WTC11 (cell line): ENCODE data around the gene KCNQ2. TPM values are rescaled to one million over a fixed set of nuclear protein-coding genes. Genes with fewer than 3 reads are reported as not detected.
A peak's percentile ranks its signal among the peaks of the same experiment; 100 is the strongest.

Source experiments
- ATAC-seq: fragments of 200-7000 bp; cut with Tn5 transposase; 2 replicates; pipeline ENCODE4 v1.10.0; 2021; ENCODE audit warnings: mild to moderate bottlenecking, moderate library complexity
- CTCF ChIA-PET: fragments of 300-600 bp; sonication (Branson Sonifier 250); formaldehyde crosslinking; loops from one replicate; lab custom pipeline; 2021; ENCODE audit warnings: antibody characterized with exemption; lab: Charles Lee
- POLR2A ChIA-PET: fragments of 350-600 bp; sonication (Branson Sonifier 250); formaldehyde crosslinking; loops from one replicate; lab custom pipeline; 2021; ENCODE audit warnings: antibody characterized with exemption; lab: Charles Lee
- DNase-seq: peaks from one replicate; pipeline ENCODE4 v3.0.0; 2021; ENCODE audit warnings: low spot score
- H3K27ac Mint-ChIP-seq: 2 replicates; pipeline ENCODE4 v1.8.0; 2021; ENCODE audit warnings: mixed read lengths
- H3K27me3 Mint-ChIP-seq: 2 replicates; pipeline ENCODE4 v1.8.0; 2021; ENCODE audit warnings: low read depth, mild to moderate bottlenecking, moderate library complexity, mixed read lengths
- H3K36me3 Mint-ChIP-seq: 2 replicates; pipeline ENCODE4 v1.8.0; 2021; ENCODE audit warnings: mixed read lengths
- H3K4me1 Mint-ChIP-seq: 2 replicates; pipeline ENCODE4 v1.8.0; 2022; ENCODE audit warnings: mixed read lengths
- H3K4me3 Mint-ChIP-seq: 2 replicates; pipeline ENCODE4 v1.8.0; 2021; ENCODE audit warnings: mild to moderate bottlenecking, moderate library complexity, mixed read lengths
- H3K9me3 Mint-ChIP-seq: 2 replicates; pipeline ENCODE4 v1.8.0; 2021; ENCODE audit warnings: mixed read lengths
- ARID4B ChIP-seq: sonication (generic); formaldehyde crosslinking; IDR thresholded peaks from 2 replicates; pipeline ENCODE4 v1.8.0; 2023; ENCODE audit warnings: missing genetic modification reagents, mild to moderate bottlenecking, borderline replicate concordance
- E2F5 ChIP-seq: sonication (generic); formaldehyde crosslinking; IDR thresholded peaks from 2 replicates; pipeline ENCODE4 v1.8.1; 2022; ENCODE audit warnings: mild to moderate bottlenecking, moderate library complexity, missing genetic modification reagents
- ELF4 ChIP-seq: sonication (generic); formaldehyde crosslinking; IDR thresholded peaks from 2 replicates; pipeline ENCODE4 v1.8.1; 2022; ENCODE audit warnings: low read depth, mild to moderate bottlenecking, moderate library complexity, missing genetic modification reagents
- ETV6 ChIP-seq: sonication (generic); formaldehyde crosslinking; IDR thresholded peaks from 2 replicates; pipeline ENCODE4 v1.8.1; 2022; ENCODE audit warnings: mild to moderate bottlenecking, missing genetic modification reagents
- FOXP1 ChIP-seq: sonication (generic); formaldehyde crosslinking; IDR thresholded peaks from 2 replicates; pipeline ENCODE4 v1.8.0; 2022; ENCODE audit warnings: missing genetic modification reagents, mild to moderate bottlenecking, moderate library complexity, borderline replicate concordance
- GABPB1 ChIP-seq: sonication (generic); formaldehyde crosslinking; IDR thresholded peaks from 2 replicates; pipeline ENCODE4 v1.8.1; 2023; ENCODE audit warnings: mild to moderate bottlenecking, missing genetic modification reagents
- GRHL2 ChIP-seq: fragments of 250-450 bp; sonication (Bioruptor Pico); IDR thresholded peaks from 2 replicates; pipeline ENCODE4 v1.8.0; 2022; ENCODE audit warnings: mild to moderate bottlenecking, moderate library complexity; ENCODE audit not compliant: insufficient replicate concordance, severe bottlenecking
- HMGXB4 ChIP-seq: sonication (generic); formaldehyde crosslinking; IDR thresholded peaks from 2 replicates; pipeline ENCODE4 v1.8.1; 2023; ENCODE audit warnings: mild to moderate bottlenecking, moderate library complexity, missing genetic modification reagents
- MXD4 ChIP-seq: fragments of 250-450 bp; sonication (Bioruptor Pico); IDR thresholded peaks from 2 replicates; pipeline ENCODE4 v1.8.0; 2021; ENCODE audit warnings: mild to moderate bottlenecking, moderate library complexity, borderline replicate concordance
- NR2C2 ChIP-seq: sonication (generic); formaldehyde crosslinking; IDR thresholded peaks from 2 replicates; pipeline ENCODE4 v1.8.0; 2022; ENCODE audit warnings: mild to moderate bottlenecking, missing genetic modification reagents
- RORB ChIP-seq: fragments of 250-450 bp; sonication (Bioruptor Pico); IDR thresholded peaks from 2 replicates; pipeline ENCODE4 v1.9.0; 2021; ENCODE audit warnings: mild to moderate bottlenecking
- SMAD4 ChIP-seq: sonication (generic); formaldehyde crosslinking; IDR thresholded peaks from 2 replicates; pipeline ENCODE4 v1.8.0; 2022; ENCODE audit warnings: mild to moderate bottlenecking, missing genetic modification reagents
- SOX15 ChIP-seq: fragments of 250-450 bp; sonication (Bioruptor Pico); IDR thresholded peaks from 2 replicates; pipeline ENCODE4 v1.9.0; 2021; ENCODE audit warnings: mild to moderate bottlenecking
- STAT6 ChIP-seq: sonication (generic); formaldehyde crosslinking; conservative IDR thresholded peaks from 2 replicates; pipeline ENCODE4 v1.8.1; 2023; ENCODE audit warnings: mild to moderate bottlenecking, low read depth, missing genetic modification reagents, moderate library complexity
- TCF7 ChIP-seq: sonication (generic); formaldehyde crosslinking; IDR thresholded peaks from 2 replicates; pipeline ENCODE4 v1.8.0; 2022; ENCODE audit warnings: mild to moderate bottlenecking, low read depth, missing genetic modification reagents, moderate library complexity
- TEAD1 ChIP-seq: sonication (generic); formaldehyde crosslinking; IDR thresholded peaks from 2 replicates; pipeline ENCODE4 v1.8.0; 2022; ENCODE audit warnings: mild to moderate bottlenecking, missing genetic modification reagents
- ZNF423 ChIP-seq: fragments of 250-450 bp; sonication (Bioruptor Pico); IDR thresholded peaks from 2 replicates; pipeline ENCODE4 v2.1.2; 2022; ENCODE audit warnings: mild to moderate bottlenecking, moderate library complexity
- total RNA-seq: library from RNA; stranded (reverse); gene quantifications from 3 replicates; pipeline ENCODE4 v1.2.3, GENCODE V29; 2021
- TF ChIP-seq, protein P1 (sequence below): sonication (generic); formaldehyde crosslinking; IDR thresholded peaks from 2 replicates; pipeline ENCODE4 v1.8.0; 2022; ENCODE audit warnings: mild to moderate bottlenecking, missing genetic modification reagents
- TF ChIP-seq, protein P2 (sequence below): sonication (generic); formaldehyde crosslinking; IDR thresholded peaks from 2 replicates; pipeline ENCODE4 v1.8.0; 2022; ENCODE audit warnings: mild to moderate bottlenecking, missing genetic modification reagents
- TF ChIP-seq, protein P3 (sequence below): fragments of 250-450 bp; sonication (Bioruptor Pico); conservative IDR thresholded peaks from 2 replicates; pipeline ENCODE4 v1.9.0; 2021; ENCODE audit warnings: mild to moderate bottlenecking
- TF ChIP-seq, protein P4 (sequence below): sonication (generic); formaldehyde crosslinking; IDR thresholded peaks from 2 replicates; pipeline ENCODE4 v1.8.1; 2022; ENCODE audit warnings: missing genetic modification reagents, borderline replicate concordance

Gene KCNQ2
- total RNA-seq, 1 experiment from 2014 or later, result 99.8 TPM

DNA sequence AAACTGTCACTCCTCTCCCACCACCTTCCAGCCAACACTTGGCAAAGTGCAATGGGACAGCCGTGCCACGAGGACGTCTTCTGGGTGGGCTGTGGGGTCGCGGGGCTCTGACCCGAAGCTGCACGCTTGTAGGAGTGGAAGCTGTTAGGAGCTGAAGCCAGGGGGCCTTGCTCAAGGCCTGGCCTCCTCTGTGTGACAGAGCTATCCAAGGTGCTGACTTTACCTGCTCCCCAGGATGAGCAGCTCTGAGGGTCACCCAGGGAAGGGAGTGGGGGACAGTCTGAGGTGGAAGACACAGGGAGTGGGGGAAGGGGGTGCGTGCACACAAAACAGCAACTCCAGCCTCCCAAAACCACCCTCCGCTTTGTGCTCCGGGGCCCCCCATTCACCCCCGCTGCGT lies 93.8 kb downstream of the KCNQ2 start:
- H3K4me3 Mint-ChIP-seq, result peak overlapping the region; percentile 25; the same call in 1 of the 2 replicates
- CTCF ChIA-PET, result interaction anchor here (0.5 to 3.4 kb wide), 29 partner anchors 11 to 584 kb away, joined by 3 to 98 read pairs (median 6); partner anchors contain the start of genes ARFGAP1, CHRNA4 and COL20A1
- H3K27ac Mint-ChIP-seq, result no peak overlapping the region
- TF ChIP-seq, protein P1, sequence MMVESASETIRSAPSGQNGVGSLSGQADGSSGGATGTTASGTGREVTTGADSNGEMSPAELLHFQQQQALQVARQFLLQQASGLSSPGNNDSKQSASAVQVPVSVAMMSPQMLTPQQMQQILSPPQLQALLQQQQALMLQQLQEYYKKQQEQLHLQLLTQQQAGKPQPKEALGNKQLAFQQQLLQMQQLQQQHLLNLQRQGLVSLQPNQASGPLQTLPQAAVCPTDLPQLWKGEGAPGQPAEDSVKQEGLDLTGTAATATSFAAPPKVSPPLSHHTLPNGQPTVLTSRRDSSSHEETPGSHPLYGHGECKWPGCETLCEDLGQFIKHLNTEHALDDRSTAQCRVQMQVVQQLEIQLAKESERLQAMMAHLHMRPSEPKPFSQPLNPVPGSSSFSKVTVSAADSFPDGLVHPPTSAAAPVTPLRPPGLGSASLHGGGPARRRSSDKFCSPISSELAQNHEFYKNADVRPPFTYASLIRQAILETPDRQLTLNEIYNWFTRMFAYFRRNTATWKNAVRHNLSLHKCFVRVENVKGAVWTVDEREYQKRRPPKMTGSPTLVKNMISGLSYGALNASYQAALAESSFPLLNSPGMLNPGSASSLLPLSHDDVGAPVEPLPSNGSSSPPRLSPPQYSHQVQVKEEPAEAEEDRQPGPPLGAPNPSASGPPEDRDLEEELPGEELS, result peak; percentile 81
- no peak for TF ChIP-seq TCF7 (CRISPR knock-in tag)
- TF ChIP-seq FOXP1 (CRISPR knock-in tag), result 0 out of 2 replicates have a peak, but pooled peaks have one; percentile 38
- TF ChIP-seq, protein P2, sequence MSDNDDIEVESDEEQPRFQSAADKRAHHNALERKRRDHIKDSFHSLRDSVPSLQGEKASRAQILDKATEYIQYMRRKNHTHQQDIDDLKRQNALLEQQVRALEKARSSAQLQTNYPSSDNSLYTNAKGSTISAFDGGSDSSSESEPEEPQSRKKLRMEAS (CRISPR knock-in tag), result no peak
- TF ChIP-seq ELF4 (CRISPR knock-in tag), result no peak
- 0 out of 2 replicates have a peak, but pooled peaks have one; percentile 53 for TF ChIP-seq HMGXB4
- TF ChIP-seq ZNF423 (CRISPR knock-in tag), result no peak
- no peak for TF ChIP-seq SMAD4 (CRISPR knock-in tag)
- TF ChIP-seq, protein P3, sequence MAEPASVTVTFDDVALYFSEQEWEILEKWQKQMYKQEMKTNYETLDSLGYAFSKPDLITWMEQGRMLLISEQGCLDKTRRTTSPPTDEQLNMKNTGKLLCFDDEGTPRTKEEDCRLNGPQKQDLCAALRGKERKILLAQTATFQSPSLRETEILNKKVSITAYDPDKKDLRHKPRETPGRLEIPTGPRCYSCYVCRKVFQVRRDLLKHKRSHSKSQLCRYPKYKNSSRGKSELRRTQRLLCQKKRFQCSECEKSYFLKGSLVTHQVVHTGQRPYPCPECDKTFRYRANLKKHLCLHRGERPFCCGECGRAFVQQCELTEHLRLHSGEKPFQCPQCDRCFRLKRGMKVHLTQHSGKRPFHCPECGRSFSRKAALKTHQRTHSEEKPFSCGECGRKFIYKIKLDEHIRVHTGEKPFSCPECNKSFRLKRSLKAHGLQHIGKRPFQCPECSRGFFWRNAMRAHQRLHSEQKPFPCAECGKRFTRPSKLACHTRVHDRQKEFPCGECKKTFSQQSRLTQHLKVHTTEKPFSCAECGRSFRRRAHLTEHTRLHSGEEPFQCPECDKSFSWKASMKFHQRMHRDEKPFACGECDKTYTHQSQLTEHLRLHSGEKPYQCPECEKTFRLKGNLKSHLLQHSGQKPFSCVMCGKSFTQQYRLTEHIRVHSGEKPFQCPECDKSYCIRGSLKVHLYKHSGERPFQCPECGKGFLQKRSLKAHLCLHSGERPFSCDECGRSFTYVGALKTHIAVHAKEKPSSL (CRISPR knock-in tag), result no peak
- TF ChIP-seq NR2C2 (CRISPR knock-in tag), result no peak
- TF ChIP-seq MXD4 (CRISPR knock-in tag), result no peak
- TF ChIP-seq GRHL2, result no peak
- TF ChIP-seq SOX15, result no peak
- TF ChIP-seq, protein P4, sequence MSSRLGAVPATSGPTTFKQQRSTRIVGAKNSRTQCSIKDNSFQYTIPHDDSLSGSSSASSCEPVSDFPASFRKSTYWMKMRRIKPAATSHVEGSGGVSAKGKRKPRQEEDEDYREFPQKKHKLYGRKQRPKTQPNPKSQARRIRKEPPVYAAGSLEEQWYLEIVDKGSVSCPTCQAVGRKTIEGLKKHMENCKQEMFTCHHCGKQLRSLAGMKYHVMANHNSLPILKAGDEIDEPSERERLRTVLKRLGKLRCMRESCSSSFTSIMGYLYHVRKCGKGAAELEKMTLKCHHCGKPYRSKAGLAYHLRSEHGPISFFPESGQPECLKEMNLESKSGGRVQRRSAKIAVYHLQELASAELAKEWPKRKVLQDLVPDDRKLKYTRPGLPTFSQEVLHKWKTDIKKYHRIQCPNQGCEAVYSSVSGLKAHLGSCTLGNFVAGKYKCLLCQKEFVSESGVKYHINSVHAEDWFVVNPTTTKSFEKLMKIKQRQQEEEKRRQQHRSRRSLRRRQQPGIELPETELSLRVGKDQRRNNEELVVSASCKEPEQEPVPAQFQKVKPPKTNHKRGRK, result no peak
- no peak for TF ChIP-seq STAT6 (CRISPR knock-in tag)
- TF ChIP-seq ETV6, result no peak
- no peak for TF ChIP-seq GABPB1 (CRISPR knock-in tag)
- no peak for TF ChIP-seq RORB (CRISPR knock-in tag)
- 0 out of 2 replicates have a peak, but pooled peaks have one; percentile 41 for TF ChIP-seq E2F5 (CRISPR knock-in tag)
- peak; percentile 61; the same call in 1 of the 2 replicates for TF ChIP-seq ARID4B
- TF ChIP-seq TEAD1 (CRISPR knock-in tag), result no peak

More for the DNA sequence above, 93.8 kb downstream of the KCNQ2 start:
- Mint-ChIP-seq H3K4me1 (peaks cover 18% of the 10 kb centered on the region), H3K9me3 (no peaks in the 10 kb centered on the region), H3K36me3 (no peaks in the 10 kb centered on the region), H3K27me3 (no peaks in the 10 kb centered on the region; the same call in 1 of the 2 replicates)
- POLR2A ChIA-PET, result interaction anchor here (0.6 kb wide), 1 partner anchor 76 kb away, joined by 3 read pairs; no protein-coding TSS in a partner anchor
- DNase-seq (peak; percentile 44), ATAC-seq (peak; percentile 13; the same call in 1 of the 2 replicates)
